GM23248 (cell line): Measurements from ENCODE around the gene WNT2B. TPM values are rescaled to one million over a fixed set of nuclear protein-coding genes. Genes with fewer than 3 reads are reported as not detected.

Source experiments
- DNase-seq: peaks from one replicate; pipeline ENCODE4 v3.0.0-alpha.2; 2015
- H2AFZ ChIP-seq: fragments of 200-600 bp; sonication (generic); 2 replicates; pipeline ENCODE4 v1.6.1; 2016; ENCODE audit warnings: antibody characterized with exemption
- H3F3A ChIP-seq: fragments of 200-600 bp; sonication (generic); 2 replicates; pipeline ENCODE4 v1.6.1; 2016; ENCODE audit warnings: mild to moderate bottlenecking, antibody characterized with exemption, mixed run types; ENCODE audit not compliant: insufficient read depth
- H3K27ac ChIP-seq: fragments of 200-600 bp; sonication (generic); 2 replicates; pipeline ENCODE4 v1.5.1; 2016; ENCODE audit warnings: mild to moderate bottlenecking
- H3K27me3 ChIP-seq: fragments of 200-600 bp; sonication (generic); replicated peaks from 2 replicates; pipeline ENCODE4 v1.6.1; 2016; ENCODE audit warnings: mild to moderate bottlenecking; ENCODE audit not compliant: insufficient read depth
- H3K36me3 ChIP-seq: fragments of 200-600 bp; sonication (generic); 2 replicates; pipeline ENCODE4 v1.6.1; 2016; ENCODE audit warnings: low read depth, mild to moderate bottlenecking
- H3K4me1 ChIP-seq: fragments of 200-600 bp; sonication (generic); 2 replicates; pipeline ENCODE4 v1.6.1; 2016; ENCODE audit warnings: mild to moderate bottlenecking; ENCODE audit not compliant: insufficient read depth
- H3K4me2 ChIP-seq: fragments of 200-600 bp; sonication (generic); one replicate; pipeline ENCODE4 v1.6.1; 2016; ENCODE audit warnings: mild to moderate bottlenecking; ENCODE audit not compliant: unreplicated experiment
- H3K4me3 ChIP-seq: fragments of 200-600 bp; sonication (generic); 2 replicates; pipeline ENCODE4 v1.5.1; 2016; ENCODE audit warnings: mild to moderate bottlenecking
- H3K79me2 ChIP-seq: fragments of 200-600 bp; sonication (generic); 2 replicates; pipeline ENCODE4 v1.6.1; 2016; ENCODE audit warnings: mild to moderate bottlenecking; ENCODE audit not compliant: insufficient read depth
- H3K9ac ChIP-seq: fragments of 200-600 bp; sonication (generic); 2 replicates; pipeline ENCODE4 v1.6.1; 2016; ENCODE audit warnings: mild to moderate bottlenecking
- H3K9me2 ChIP-seq: fragments of 200-600 bp; sonication (generic); 2 replicates; pipeline ENCODE4 v1.6.1; 2016; ENCODE audit warnings: mixed run types, mild to moderate bottlenecking, moderate library complexity; ENCODE audit not compliant: insufficient read depth
- H3K9me3 ChIP-seq: fragments of 200-600 bp; sonication (generic); one replicate; pipeline ENCODE4 v1.6.1; 2017; ENCODE audit warnings: low read depth
- H4K20me1 ChIP-seq: fragments of 200-600 bp; sonication (generic); 2 replicates; pipeline ENCODE4 v1.6.0; 2016; ENCODE audit not compliant: insufficient read depth
- EZH2 ChIP-seq: fragments of 200-600 bp; sonication (generic); IDR thresholded peaks from 2 replicates; pipeline ENCODE4 v1.6.1; 2018; ENCODE audit warnings: antibody characterized with exemption, mild to moderate bottlenecking; ENCODE audit not compliant: insufficient read depth, poor library complexity, severe bottlenecking
- EZH2phosphoT487 ChIP-seq: fragments of 200-600 bp; sonication (generic); IDR thresholded peaks from 2 replicates; pipeline ENCODE4 v1.6.1; 2018; ENCODE audit warnings: antibody characterized with exemption, moderate library complexity, mild to moderate bottlenecking, low read depth; ENCODE audit not compliant: insufficient read depth
- WGBS, 2 experiments: methylation state at CpG; one replicate each; pipeline ENCODE4 v1.1.6; 2015 to 2017; ENCODE audit warnings: low lambda C conversion rate in 2 of 2, low coverage in 1 of 2; ENCODE audit errors: missing lambda C conversion rate in 2 of 2; 5-methylcytosine and 5-hydroxymethylcytosine counted together
- in situ Hi-C: fragments of 300-500 bp; cut with MboI; formaldehyde crosslinking; loops from 2 replicates; pipeline ENCODE4 v1.15.0; 2020
- polyA plus RNA-seq: library from polyadenylated mRNA; unstranded; fragments of >200 nt; fragmentation: Nextera tagmentation; extraction: Ambion mirVana; gene quantifications from 2 replicates; pipeline ENCODE4 v1.2.1, GENCODE V29; 2016
- total RNA-seq: library from RNA; depleted of rRNA; stranded (reverse); fragments of >200 nt; shearing (Covaris generic); gene quantifications from 2 replicates; pipeline ENCODE4 v1.2.3, GENCODE V29; 2014

WNT2B gene
- total and polyA plus RNA-seq, 2 experiments from 2014 or later = 0.61 to 2.1 TPM

- TF ChIP-seq EZH2phosphoT487 (no peak), EZH2 (no peak)
- Histone ChIP-seq H3F3A (peaks cover 47% of the 10 kb centered on the region), H3K4me2 (no peak overlapping the region), H3K4me3 (no peak overlapping the region), H3K79me2 (no peaks in the 10 kb centered on the region), H4K20me1 (no peaks in the 10 kb centered on the region), H3K9ac (no peak overlapping the region), H3K36me3 (peaks cover 12% of the 10 kb centered on the region), H3K27me3 (no peaks in the 10 kb centered on the region), H2AFZ (no peak overlapping the region), H3K4me1 (peaks cover 64% of the 10 kb centered on the region), H3K9me2 (no peaks in the 10 kb centered on the region), H3K27ac (no peak overlapping the region), H3K9me3 (no peaks in the 10 kb centered on the region)
- in situ Hi-C loops = no loop called here
- 93 to 95% methylated on average over 9 of the region's 9 CpGs for WGBS, 2 experiments
- DNase-seq = peak; percentile 15
Measured at GRCh38 chr1:112542206-112542973, 33.6 kb downstream of the WNT2B start.

GRCh38 chr1:112544011-112544688 lies 35.4 kb downstream of the WNT2B start:
- Histone ChIP-seq H2AFZ (no peak overlapping the region), H3K27me3 (no peaks in the 10 kb centered on the region), H3K4me3 (peak overlapping the region; percentile 15), H3K9me3 (no peaks in the 10 kb centered on the region), H3F3A (peaks cover 47% of the 10 kb centered on the region), H3K27ac (peak overlapping the region; percentile 85), H3K9ac (peak overlapping the region; percentile 51), H3K4me1 (peaks cover 61% of the 10 kb centered on the region), H3K4me2 (peak overlapping the region; percentile 77), H4K20me1 (no peaks in the 10 kb centered on the region), H3K9me2 (no peaks in the 10 kb centered on the region), H3K79me2 (no peaks in the 10 kb centered on the region), H3K36me3 (peaks cover 11% of the 10 kb centered on the region)
- 0% methylated on average over 1 of the region's 1 CpG for WGBS, 2 experiments
- in situ Hi-C loops = no loop called here
- TF ChIP-seq EZH2 (no peak), EZH2phosphoT487 (0 out of 2 replicates have a peak, but pooled peaks have one; percentile 60)
- DNase-seq = peak; percentile 94

GRCh38 chr1:112544751-112545150 lies 36.0 kb downstream of the WNT2B start:
- peaks cover 10% of the 10 kb centered on the region for H3K36me3 ChIP-seq
- H3F3A ChIP-seq = peaks cover 44% of the 10 kb centered on the region
- peak overlapping the region; percentile 77 for H3K4me2 ChIP-seq
- no peaks in the 10 kb centered on the region for H3K27me3 ChIP-seq
- TF ChIP-seq EZH2 = no peak
- TF ChIP-seq EZH2phosphoT487 = no peak
- whole genome bisulfite sequencing, 2 experiments = 7 to 8% methylated on average over 3 of the region's 3 CpGs
- H3K9me2 ChIP-seq = no peaks in the 10 kb centered on the region
- peak; percentile 47 for DNase-seq
- H3K4me3 ChIP-seq = peak overlapping the region; percentile 15
- no peak overlapping the region for H2AFZ ChIP-seq
- H3K79me2 ChIP-seq = no peaks in the 10 kb centered on the region
- H3K9ac ChIP-seq = peak overlapping the region; percentile 51
- peak overlapping the region; percentile 85 for H3K27ac ChIP-seq
- H3K9me3 ChIP-seq = no peaks in the 10 kb centered on the region
- no peaks in the 10 kb centered on the region for H4K20me1 ChIP-seq
- peaks cover 58% of the 10 kb centered on the region for H3K4me1 ChIP-seq
- in situ Hi-C loops = no loop called here

- H3K36me3 ChIP-seq = peaks cover 19% of the 10 kb centered on the region
- in situ Hi-C loops = no loop called here
- H3K4me2 ChIP-seq = no peak overlapping the region
- no peaks in the 10 kb centered on the region for H3K27me3 ChIP-seq
- H3K4me1 ChIP-seq = peaks cover 45% of the 10 kb centered on the region
- no peak overlapping the region for H3K27ac ChIP-seq
- H2AFZ ChIP-seq = no peak overlapping the region
- peaks cover 31% of the 10 kb centered on the region for H3F3A ChIP-seq
- H3K9me2 ChIP-seq = no peaks in the 10 kb centered on the region
- WGBS, 2 experiments = 74 to 94% methylated on average over 2 of the region's 2 CpGs
- H4K20me1 ChIP-seq = no peaks in the 10 kb centered on the region
- H3K4me3 ChIP-seq = no peak overlapping the region
- DNase-seq = no peak
- no peaks in the 10 kb centered on the region for H3K79me2 ChIP-seq
- H3K9ac ChIP-seq = no peak overlapping the region
- H3K9me3 ChIP-seq = no peaks in the 10 kb centered on the region
- TF ChIP-seq EZH2phosphoT487 (no peak), EZH2 (no peak)
Measured at GRCh38 chr1:112546076-112546475, 37.3 kb downstream of the WNT2B start.
